Glutamatergic neuron (in vitro differentiated cells): ENCODE measurements around the gene LYZL2. TPM values are rescaled to one million over a fixed set of nuclear protein-coding genes. Genes with fewer than 3 reads are reported as not detected.
A peak's percentile ranks its signal among the peaks of the same experiment; 100 is the strongest.
"Not testable (repeated sequence)": the region's sequence is repeated elsewhere in the genome, so short reads cannot be mapped to it uniquely, and the experiment has no call there.

Source experiments
- DNase-seq: peaks from one replicate; pipeline ENCODE4 v3.0.0; 2022
- H3K27ac Mint-ChIP-seq: one replicate; pipeline ENCODE4 v1.8.0; 2020; ENCODE audit warnings: mild to moderate bottlenecking, mixed read lengths, inconsistent platforms; ENCODE audit not compliant: unreplicated experiment
- H3K27me3 Mint-ChIP-seq: one replicate; pipeline ENCODE4 v1.8.0; 2020; ENCODE audit warnings: mild to moderate bottlenecking, moderate library complexity, mixed read lengths, inconsistent platforms; ENCODE audit not compliant: unreplicated experiment
- H3K36me3 Mint-ChIP-seq: one replicate; pipeline ENCODE4 v1.8.0; 2020; ENCODE audit warnings: mild to moderate bottlenecking, mixed read lengths, inconsistent platforms; ENCODE audit not compliant: unreplicated experiment
- H3K4me1 Mint-ChIP-seq: one replicate; pipeline ENCODE4 v1.8.0; 2020; ENCODE audit warnings: mild to moderate bottlenecking, low read depth, mixed read lengths, inconsistent platforms; ENCODE audit not compliant: unreplicated experiment
- H3K4me3 Mint-ChIP-seq: one replicate; pipeline ENCODE4 v1.8.0; 2020; ENCODE audit warnings: mild to moderate bottlenecking, mixed read lengths, inconsistent platforms; ENCODE audit not compliant: unreplicated experiment
- H3K9me3 Mint-ChIP-seq: one replicate; pipeline ENCODE4 v1.8.0; 2020; ENCODE audit warnings: mild to moderate bottlenecking, moderate library complexity, mixed read lengths, inconsistent platforms; ENCODE audit not compliant: unreplicated experiment
- total RNA-seq: library from RNA; stranded (reverse); fragmentation: NEBNext Ultra II Directional; extraction: Animal tissue kit (Norgen Biotek cat#: 25700); gene quantifications from one replicate; pipeline ENCODE4 v1.2.1, GENCODE V29; 2021; ENCODE audit not compliant: unreplicated experiment
- TF ChIP-seq, protein P1 (sequence below): fragments of 200-600 bp; sonication (generic); IDR thresholded peaks from one replicate; pipeline ENCODE4 v1.5.0; 2021; ENCODE audit not compliant: partially characterized antibody, unreplicated experiment

Gene LYZL2
- total RNA-seq, 1 donor from 2014 or later: not detected

DNA sequence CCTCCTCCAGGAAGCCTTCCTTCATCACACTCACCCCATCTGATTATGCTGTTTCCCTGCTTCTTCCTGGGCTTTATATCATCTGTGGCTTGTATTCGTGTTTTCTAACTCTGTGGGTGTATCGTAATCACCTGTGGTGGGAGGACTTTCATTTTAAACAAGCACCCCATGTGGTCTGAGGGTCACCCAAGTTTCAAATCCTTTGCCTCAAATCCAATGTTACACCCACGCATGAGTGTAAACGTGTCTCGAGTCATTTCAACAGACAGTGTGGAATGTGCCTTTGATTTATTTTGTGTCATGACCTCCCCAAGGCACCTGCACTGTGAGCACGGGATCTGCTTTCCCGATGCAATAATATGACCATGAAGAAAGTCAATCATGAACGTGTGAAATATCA, 17.5 kb upstream of the LYZL2 start:
- Mint-ChIP-seq H3K9me3 (peaks cover 3% of the 10 kb centered on the region), H3K27ac (no peak overlapping the region), H3K36me3 (no peaks in the 10 kb centered on the region), H3K27me3 (peaks cover 4% of the 10 kb centered on the region), H3K4me3 (no peak overlapping the region), H3K4me1 (peaks cover 26% of the 10 kb centered on the region)
- TF ChIP-seq, protein P1, sequence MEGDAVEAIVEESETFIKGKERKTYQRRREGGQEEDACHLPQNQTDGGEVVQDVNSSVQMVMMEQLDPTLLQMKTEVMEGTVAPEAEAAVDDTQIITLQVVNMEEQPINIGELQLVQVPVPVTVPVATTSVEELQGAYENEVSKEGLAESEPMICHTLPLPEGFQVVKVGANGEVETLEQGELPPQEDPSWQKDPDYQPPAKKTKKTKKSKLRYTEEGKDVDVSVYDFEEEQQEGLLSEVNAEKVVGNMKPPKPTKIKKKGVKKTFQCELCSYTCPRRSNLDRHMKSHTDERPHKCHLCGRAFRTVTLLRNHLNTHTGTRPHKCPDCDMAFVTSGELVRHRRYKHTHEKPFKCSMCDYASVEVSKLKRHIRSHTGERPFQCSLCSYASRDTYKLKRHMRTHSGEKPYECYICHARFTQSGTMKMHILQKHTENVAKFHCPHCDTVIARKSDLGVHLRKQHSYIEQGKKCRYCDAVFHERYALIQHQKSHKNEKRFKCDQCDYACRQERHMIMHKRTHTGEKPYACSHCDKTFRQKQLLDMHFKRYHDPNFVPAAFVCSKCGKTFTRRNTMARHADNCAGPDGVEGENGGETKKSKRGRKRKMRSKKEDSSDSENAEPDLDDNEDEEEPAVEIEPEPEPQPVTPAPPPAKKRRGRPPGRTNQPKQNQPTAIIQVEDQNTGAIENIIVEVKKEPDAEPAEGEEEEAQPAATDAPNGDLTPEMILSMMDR: no peak
- DNase-seq: no peak

DNA sequence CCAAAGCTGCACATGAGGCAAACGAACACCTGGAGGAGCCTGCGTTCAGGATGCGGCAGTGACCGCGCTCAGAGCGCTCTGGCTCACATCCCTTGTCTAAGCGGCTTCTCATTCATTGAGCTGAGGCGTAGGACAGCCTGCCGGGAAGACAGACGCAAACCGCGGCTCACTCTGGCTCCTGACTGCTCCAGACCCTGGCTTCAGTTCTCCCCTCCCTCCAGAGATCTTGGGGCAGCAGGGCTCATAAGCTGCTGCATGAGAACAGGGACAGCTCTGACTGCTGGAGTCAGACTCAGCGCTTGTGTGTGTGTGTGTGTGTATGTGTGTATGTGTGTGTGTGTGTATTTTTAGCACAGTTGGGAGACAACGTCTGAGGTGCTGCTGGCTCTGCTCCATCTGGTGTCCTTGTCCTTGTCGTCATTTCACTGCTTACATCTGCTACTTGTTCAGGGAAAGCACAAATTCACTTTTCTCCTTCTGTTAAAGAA, 15.8 kb upstream of the LYZL2 start:
- H3K9me3 Mint-ChIP-seq: peaks cover 3% of the 10 kb centered on the region
- H3K27me3 Mint-ChIP-seq: peaks cover 4% of the 10 kb centered on the region
- peaks cover 32% of the 10 kb centered on the region for H3K4me1 Mint-ChIP-seq
- TF ChIP-seq, protein P1: no peak
- no peaks in the 10 kb centered on the region for H3K36me3 Mint-ChIP-seq
- peak overlapping the region; percentile 68 for H3K4me3 Mint-ChIP-seq
- H3K27ac Mint-ChIP-seq: peak overlapping the region; percentile 93
- peak; percentile 51 for DNase-seq

DNA sequence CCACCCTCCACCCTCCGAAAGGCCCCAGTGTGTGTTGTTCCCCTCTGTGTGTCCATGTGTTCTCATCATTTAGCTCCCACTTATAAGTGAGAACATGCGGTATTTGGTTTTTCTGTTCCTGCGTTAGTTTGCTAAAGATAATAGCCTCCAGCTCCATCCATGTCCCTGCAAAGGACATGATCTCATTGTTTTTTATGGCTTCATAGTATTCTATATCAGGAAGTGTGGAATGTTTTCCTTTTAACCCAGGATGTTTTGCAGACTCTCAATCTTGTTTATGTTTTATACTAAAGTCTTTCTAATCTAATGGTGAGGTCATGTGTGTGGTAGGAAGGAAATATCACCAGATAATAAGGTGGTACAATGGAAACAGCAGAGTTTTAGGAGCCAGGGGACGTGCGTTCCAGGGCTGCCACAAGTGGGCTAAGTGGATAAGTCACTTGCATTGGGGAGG, 14.9 kb upstream of the LYZL2 start:
- Mint-ChIP-seq H3K4me1 (peaks cover 34% of the 10 kb centered on the region), H3K4me3 (peak overlapping the region; percentile 4)
- not testable (repeated sequence) for H3K9me3 Mint-ChIP-seq, H3K27me3 Mint-ChIP-seq, H3K27ac Mint-ChIP-seq, DNase-seq, H3K36me3 Mint-ChIP-seq

GRCh38 chr10:30643557-30644199, 14.1 kb upstream of the LYZL2 start:
- not testable (repeated sequence) for H3K9me3 Mint-ChIP-seq, H3K27me3 Mint-ChIP-seq, DNase-seq, H3K36me3 Mint-ChIP-seq, H3K27ac Mint-ChIP-seq, H3K4me3 Mint-ChIP-seq
- peaks cover 34% of the 10 kb centered on the region for H3K4me1 Mint-ChIP-seq

- not testable (repeated sequence) for H3K9me3 Mint-ChIP-seq, H3K36me3 Mint-ChIP-seq, H3K27ac Mint-ChIP-seq, H3K27me3 Mint-ChIP-seq, DNase-seq
- Mint-ChIP-seq H3K4me3 (peak overlapping the region; percentile 61), H3K4me1 (peaks cover 34% of the 10 kb centered on the region)
Measured at GRCh38 chr10:30642856-30643255, 13.3 kb upstream of the LYZL2 start.

DNA sequence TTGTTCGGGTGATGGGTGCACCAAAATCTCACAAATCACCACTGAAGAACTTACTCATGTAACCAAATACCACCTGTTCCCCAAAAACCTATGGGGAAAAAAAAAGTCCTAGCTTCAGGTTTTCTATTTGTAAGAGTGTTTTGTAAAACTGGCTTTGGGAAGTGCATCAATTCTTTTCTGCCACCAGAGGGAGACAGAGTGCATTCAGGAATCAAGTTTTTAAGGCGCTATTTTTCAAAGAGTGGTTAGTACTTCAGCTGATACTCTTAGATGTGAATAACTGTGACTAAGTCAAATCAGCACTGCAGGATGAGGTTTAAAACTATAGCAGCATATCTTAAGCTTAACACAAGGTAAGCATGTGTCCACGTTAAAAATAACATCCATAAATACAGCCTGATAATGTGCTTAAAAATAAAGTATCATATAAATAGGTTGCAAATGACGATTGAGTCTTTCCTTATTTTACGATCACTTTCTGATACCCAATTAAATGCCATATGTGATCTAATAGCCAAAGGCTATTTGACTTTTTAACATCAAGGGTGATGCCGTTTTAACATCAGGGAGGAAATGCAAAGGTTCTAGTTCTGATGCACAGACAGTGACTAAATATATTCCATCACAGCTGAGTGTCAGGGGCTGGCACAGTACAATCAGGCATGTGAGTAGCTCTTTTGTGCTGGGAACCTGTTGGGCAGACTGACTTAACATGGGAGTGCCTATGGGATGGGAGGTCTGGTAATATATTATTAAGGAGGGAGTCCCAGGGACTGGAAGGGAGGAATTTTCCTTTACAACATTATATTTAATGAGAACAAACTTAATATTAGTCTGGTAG, 10.6 kb upstream of the LYZL2 start:
- Mint-ChIP-seq H3K9me3 (no peaks in the 10 kb centered on the region), H3K27me3 (peaks cover 3% of the 10 kb centered on the region), H3K4me3 (no peak overlapping the region), H3K4me1 (peaks cover 22% of the 10 kb centered on the region), H3K36me3 (no peaks in the 10 kb centered on the region), H3K27ac (no peak overlapping the region)
- TF ChIP-seq, protein P1: peak; percentile 93
- DNase-seq: no peak
